CD4-positive, CD25-positive, alpha-beta regulatory T cell (primary cell): ENCODE measurements around the gene RYR3. TPM values are rescaled to one million over a fixed set of nuclear protein-coding genes. Genes with fewer than 3 reads are reported as not detected.
A peak's percentile ranks its signal among the peaks of the same experiment; 100 is the strongest.

ENCODE experiments used
- ATAC-seq, 2 donors: fragments of 150-1000 bp; cut with Tn5 transposase; one replicate each; pipeline ENCODE4 v1.10.0; 2021; ENCODE audit warnings: low read depth in 2 of 2, moderate number of reproducible peaks in 2 of 2, moderate library complexity in 1 of 2
- DNase-seq, 3 donors: peaks; one replicate each; pipeline versions ENCODE4 v3.0.0 to v3.0.0-alpha.2; 2012 to 2022; ENCODE audit warnings: mixed read lengths in 1 of 3
- H3K27ac ChIP-seq: one replicate; pipeline ENCODE4 v1.7.0; 2013; ENCODE audit warnings: mild to moderate bottlenecking, low read length; ENCODE audit not compliant: insufficient read depth, poor library complexity, severe bottlenecking
- H3K27me3 ChIP-seq: one replicate; pipeline ENCODE4 v1.7.0; 2013; ENCODE audit warnings: low read length; ENCODE audit not compliant: control insufficient read depth, insufficient read depth
- H3K36me3 ChIP-seq: one replicate; pipeline ENCODE4 v1.7.0; 2013; ENCODE audit warnings: mild to moderate bottlenecking, low read length, moderate library complexity; ENCODE audit not compliant: control insufficient read depth, insufficient read depth
- H3K4me1 ChIP-seq: 2 replicates; pipeline ENCODE4 v1.7.0; 2013; ENCODE audit warnings: mild to moderate bottlenecking, low read length; ENCODE audit not compliant: insufficient read depth, control insufficient read depth, poor library complexity, severe bottlenecking
- H3K4me3 ChIP-seq: one replicate; pipeline ENCODE4 v1.7.0; 2013; ENCODE audit warnings: low read depth, mild to moderate bottlenecking, low read length, moderate library complexity
- H3K9me3 ChIP-seq, 2 experiments: 1 replicate in 1 of 2; 2 replicates in 1 of 2; pipeline ENCODE4 v1.7.0; 2013; ENCODE audit warnings: low read length in 2 of 2, mild to moderate bottlenecking in 1 of 2, moderate library complexity in 1 of 2; ENCODE audit not compliant: control insufficient read depth in 2 of 2
- H3K27ac Mint-ChIP-seq, 3 donors: one replicate each; pipeline ENCODE4 v1.8.0; 2020 to 2022; ENCODE audit warnings: mild to moderate bottlenecking in 3 of 3, mixed read lengths in 3 of 3, moderate library complexity in 2 of 3
- H3K27me3 Mint-ChIP-seq: one replicate; pipeline ENCODE4 v1.8.0; 2022; ENCODE audit warnings: mild to moderate bottlenecking, mixed read lengths
- H3K36me3 Mint-ChIP-seq: one replicate; pipeline ENCODE4 v1.8.0; 2020; ENCODE audit warnings: mixed read lengths
- H3K4me1 Mint-ChIP-seq, 4 donors: one replicate each; pipeline ENCODE4 v1.8.0; 2020 to 2022; ENCODE audit warnings: mixed read lengths in 4 of 4, mild to moderate bottlenecking in 1 of 4
- H3K4me3 Mint-ChIP-seq, 4 donors: one replicate each; pipeline ENCODE4 v1.8.0; 2020 to 2022; ENCODE audit warnings: mild to moderate bottlenecking in 4 of 4, mixed read lengths in 4 of 4, moderate library complexity in 3 of 4
- H3K9me3 Mint-ChIP-seq, 7 donors: one replicate each; pipeline ENCODE4 v1.8.0; 2020 to 2022; ENCODE audit warnings: mixed read lengths in 7 of 7, mild to moderate bottlenecking in 3 of 7, moderate library complexity in 2 of 7
- polyA plus RNA-seq, 4 donors: library from polyadenylated mRNA; unstranded; fragments of 300-500 nt; fragmentation: Illumina TruSeq; gene quantifications; one replicate each; pipeline ENCODE4 v1.2.3, GENCODE V29; 2021
- total RNA-seq: library from RNA; stranded (reverse); gene quantifications from one replicate; pipeline ENCODE4 v1.2.3, GENCODE V29; 2022

Gene RYR3
- total and polyA plus RNA-seq, 5 donors from 2014 or later, result 0.05 to 0.19 (median 0.09) TPM; not detected in 1

DNA sequence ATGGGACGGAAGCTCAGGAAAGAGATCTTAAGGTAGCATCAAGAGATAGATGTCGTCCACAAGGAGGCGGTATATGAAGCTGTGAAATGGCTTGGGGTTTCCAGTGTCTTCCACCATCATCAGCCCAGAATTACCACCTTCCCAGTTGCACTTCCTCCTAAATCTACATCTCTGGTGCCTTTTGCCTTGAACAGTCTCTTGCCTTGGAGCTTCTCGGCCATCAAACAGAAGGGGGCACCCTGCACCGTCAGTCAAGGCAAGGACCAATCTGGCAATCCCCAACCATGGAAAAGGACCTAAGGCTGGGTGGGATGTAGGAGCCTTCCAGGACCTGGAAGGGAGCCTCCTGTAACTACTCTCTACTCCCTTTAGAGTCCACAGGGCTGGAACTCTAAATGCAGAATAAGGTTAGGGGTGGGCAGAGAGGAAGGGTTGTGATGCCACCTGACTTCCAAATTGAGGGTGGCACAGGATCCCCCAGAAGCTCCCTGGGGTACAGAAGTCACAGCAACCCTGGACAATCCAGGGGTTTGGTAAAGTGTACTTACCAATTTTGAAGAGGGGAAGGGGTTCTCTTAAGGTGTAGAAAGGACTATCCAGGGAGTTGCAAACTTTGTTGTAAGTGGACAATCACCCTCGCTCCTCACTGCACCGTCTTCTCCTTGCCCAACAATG, 1.0 kb upstream of the RYR3 start:
- Histone ChIP-seq H3K4me1 (no peaks in the 10 kb centered on the region), H3K9me3 (no peaks in the 10 kb centered on the region), H3K36me3 (no peaks in the 10 kb centered on the region), H3K4me3 (no peak overlapping the region), H3K27me3 (peaks cover 23% of the 10 kb centered on the region), H3K27ac (no peak overlapping the region)
- Mint-ChIP-seq H3K27me3 (peaks cover 32% of the 10 kb centered on the region), H3K27ac (no peak overlapping the region), H3K9me3 (peaks cover 0 to 3% (median 0%) of the 10 kb centered on the region in 7 donors), H3K36me3 (no peaks in the 10 kb centered on the region), H3K4me3 (peak overlapping the region in 1 of 4 donors; percentile 7), H3K4me1 (peaks cover 0 to 8% (median 0%) of the 10 kb centered on the region in 4 donors)
- ATAC-seq (no peak), DNase-seq (no peak)

DNA sequence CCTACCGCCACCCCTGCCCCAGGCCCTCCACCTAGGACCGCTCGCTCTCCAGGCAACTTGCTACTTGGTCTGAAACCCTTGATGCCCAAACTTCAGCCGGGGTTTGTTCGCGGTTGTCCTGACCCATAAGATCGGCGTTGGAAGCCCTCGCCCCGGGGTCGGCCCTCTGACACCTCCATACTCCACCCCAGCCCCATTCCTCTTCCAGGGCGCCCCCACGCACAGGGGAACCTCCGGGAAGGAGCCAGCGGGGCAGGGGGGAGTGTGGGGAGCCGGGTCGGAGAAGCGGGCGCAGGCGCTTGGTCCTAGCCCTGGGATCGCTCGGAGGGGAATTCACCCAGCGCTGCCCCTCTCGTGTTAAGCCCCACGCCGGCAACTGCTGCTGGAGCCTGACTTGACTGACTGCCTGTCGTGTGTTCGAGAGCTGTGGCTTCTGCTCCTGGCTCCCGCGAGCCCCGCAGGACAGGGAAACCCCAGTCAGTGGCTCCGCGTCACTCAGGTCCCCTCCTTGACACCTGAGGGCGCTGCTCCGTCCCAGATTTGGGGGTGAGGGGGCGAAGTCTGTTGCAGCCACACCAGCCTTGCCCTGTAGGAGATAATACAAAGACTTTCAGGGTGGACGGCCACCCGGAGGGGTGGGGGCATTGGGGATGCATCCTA, 675 bp downstream of the RYR3 start:
- ATAC-seq (no peak), DNase-seq (no peak)
- Histone ChIP-seq H3K27ac (no peak overlapping the region), H3K9me3 (no peaks in the 10 kb centered on the region), H3K36me3 (no peaks in the 10 kb centered on the region), H3K4me3 (no peak overlapping the region), H3K27me3 (peaks cover 23% of the 10 kb centered on the region), H3K4me1 (no peaks in the 10 kb centered on the region)
- peaks cover 0 to 8% (median 0%) of the 10 kb centered on the region in 4 donors for H3K4me1 Mint-ChIP-seq
- no peak overlapping the region for H3K27ac Mint-ChIP-seq
- peaks cover 0 to 2% (median 0%) of the 10 kb centered on the region in 7 donors for H3K9me3 Mint-ChIP-seq
- H3K36me3 Mint-ChIP-seq, result no peaks in the 10 kb centered on the region
- peaks cover 37% of the 10 kb centered on the region for H3K27me3 Mint-ChIP-seq
- H3K4me3 Mint-ChIP-seq, result no peak overlapping the region

DNA sequence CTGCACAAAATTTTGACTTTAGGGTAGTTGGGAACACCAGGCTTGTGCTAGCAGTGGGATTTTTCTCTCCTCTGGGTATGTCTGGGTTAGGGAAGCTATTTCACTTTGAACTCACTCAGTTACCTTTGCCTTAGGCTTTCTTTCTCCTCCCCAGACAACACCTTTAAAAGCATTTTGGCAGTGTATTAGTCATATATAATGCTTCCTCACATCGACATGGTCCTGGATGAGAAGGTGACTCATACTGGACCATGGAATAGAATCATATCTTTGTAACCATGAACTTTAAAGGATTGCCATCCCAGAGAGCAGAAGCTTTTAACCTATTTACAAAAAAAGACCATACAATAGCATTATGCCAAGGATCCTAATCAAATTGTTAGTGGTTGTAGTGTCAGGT, 2.7 kb downstream of the RYR3 start:
- Histone ChIP-seq H3K27ac (no peak overlapping the region), H3K4me3 (no peak overlapping the region), H3K27me3 (peaks cover 21% of the 10 kb centered on the region), H3K4me1 (no peaks in the 10 kb centered on the region), H3K36me3 (no peaks in the 10 kb centered on the region), H3K9me3 (no peaks in the 10 kb centered on the region)
- Mint-ChIP-seq H3K4me1 (peaks cover 0 to 8% (median 0%) of the 10 kb centered on the region in 4 donors), H3K9me3 (peaks cover 0 to 2% (median 0%) of the 10 kb centered on the region in 7 donors), H3K27me3 (peaks cover 38% of the 10 kb centered on the region), H3K36me3 (no peaks in the 10 kb centered on the region), H3K4me3 (no peak overlapping the region), H3K27ac (no peak overlapping the region)
- ATAC-seq (no peak), DNase-seq (no peak)

- Mint-ChIP-seq H3K27ac (no peak overlapping the region), H3K27me3 (peaks cover 35% of the 10 kb centered on the region), H3K36me3 (no peaks in the 10 kb centered on the region), H3K9me3 (peaks cover 0 to 2% (median 0%) of the 10 kb centered on the region in 7 donors), H3K4me1 (peaks cover 0 to 8% (median 0%) of the 10 kb centered on the region in 4 donors), H3K4me3 (no peak overlapping the region)
- H3K27me3 ChIP-seq, result peaks cover 19% of the 10 kb centered on the region
- no peaks in the 10 kb centered on the region for H3K4me1 ChIP-seq
- ATAC-seq, result no peak
- no peak overlapping the region for H3K4me3 ChIP-seq
- H3K27ac ChIP-seq, result no peak overlapping the region
- no peak for DNase-seq
- H3K9me3 ChIP-seq, result no peaks in the 10 kb centered on the region
- H3K36me3 ChIP-seq, result no peaks in the 10 kb centered on the region
These were observed 3.3 kb downstream of the RYR3 start for GRCh38 chr15:33314069-33314468.

- H3K9me3 Mint-ChIP-seq, result peaks cover 0 to 2% (median 0%) of the 10 kb centered on the region in 7 donors
- DNase-seq (no peak), ATAC-seq (no peak)
- peaks cover 14% of the 10 kb centered on the region for H3K27me3 ChIP-seq
- no peak overlapping the region for H3K4me3 ChIP-seq
- H3K27ac ChIP-seq, result no peak overlapping the region
- H3K27me3 Mint-ChIP-seq, result peaks cover 25% of the 10 kb centered on the region
- no peaks in the 10 kb centered on the region for H3K36me3 Mint-ChIP-seq
- H3K27ac Mint-ChIP-seq, result no peak overlapping the region
- no peaks in the 10 kb centered on the region for H3K36me3 ChIP-seq
- H3K9me3 ChIP-seq, result no peaks in the 10 kb centered on the region
- no peak overlapping the region for H3K4me3 Mint-ChIP-seq
- H3K4me1 ChIP-seq, result no peaks in the 10 kb centered on the region
- peaks cover 0 to 5% (median 0%) of the 10 kb centered on the region in 4 donors for H3K4me1 Mint-ChIP-seq
These were observed 4.3 kb downstream of the RYR3 start for GRCh38 chr15:33315044-33315443.

DNA sequence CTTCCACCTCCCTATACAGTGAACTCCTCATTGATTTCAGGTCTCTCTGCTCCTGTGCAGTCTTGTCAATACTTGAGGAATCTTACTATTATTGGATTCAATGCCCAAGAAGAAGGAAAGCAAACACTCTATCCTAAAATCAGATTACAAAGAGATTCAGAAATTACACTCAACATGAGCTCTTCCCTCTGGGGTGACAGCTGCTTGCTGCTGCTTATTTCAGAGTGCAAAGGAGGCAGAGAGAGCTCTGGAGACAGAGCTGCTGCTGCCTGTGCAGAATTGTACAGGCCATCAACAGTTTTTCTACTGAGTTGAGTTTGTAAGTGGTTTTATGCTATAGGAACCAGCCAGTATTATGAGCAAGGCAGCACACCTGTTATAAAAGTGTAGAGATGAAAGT, 7.1 kb downstream of the RYR3 start:
- H3K4me3 ChIP-seq, result no peak overlapping the region
- Mint-ChIP-seq H3K4me3 (no peak overlapping the region), H3K4me1 (no peaks in the 10 kb centered on the region), H3K27ac (no peak overlapping the region), H3K27me3 (peaks cover 11% of the 10 kb centered on the region), H3K36me3 (no peaks in the 10 kb centered on the region), H3K9me3 (peaks cover 0 to 3% (median 0%) of the 10 kb centered on the region in 7 donors)
- H3K9me3 ChIP-seq, result no peaks in the 10 kb centered on the region
- no peaks in the 10 kb centered on the region for H3K4me1 ChIP-seq
- DNase-seq, result no peak
- no peak overlapping the region for H3K27ac ChIP-seq
- H3K36me3 ChIP-seq, result no peaks in the 10 kb centered on the region
- H3K27me3 ChIP-seq, result peaks cover 5% of the 10 kb centered on the region
- no peak for ATAC-seq

DNA sequence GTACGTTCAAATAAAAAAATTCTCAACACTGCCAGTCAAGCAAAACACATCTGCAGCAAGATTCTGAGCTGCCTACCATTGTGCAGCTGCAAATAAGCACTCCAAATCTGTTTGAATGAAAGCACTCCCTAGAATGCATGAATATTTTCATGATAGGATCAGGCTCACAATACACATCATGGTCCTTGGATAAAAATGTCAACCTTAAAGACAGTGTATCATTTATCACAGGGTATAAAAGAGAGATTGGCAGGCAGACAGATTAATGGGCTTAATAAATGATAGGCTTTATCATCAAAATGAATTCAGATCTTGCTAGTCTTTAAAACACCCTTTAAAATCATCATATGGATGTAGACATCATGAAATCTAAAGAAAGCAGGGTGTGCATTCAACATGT, 9.2 kb downstream of the RYR3 start:
- Histone ChIP-seq H3K9me3 (no peaks in the 10 kb centered on the region), H3K4me3 (no peak overlapping the region), H3K4me1 (no peaks in the 10 kb centered on the region), H3K27me3 (no peaks in the 10 kb centered on the region), H3K36me3 (no peaks in the 10 kb centered on the region), H3K27ac (no peak overlapping the region)
- Mint-ChIP-seq H3K9me3 (peaks cover 0 to 3% (median 0%) of the 10 kb centered on the region in 7 donors), H3K36me3 (no peaks in the 10 kb centered on the region), H3K27ac (no peak overlapping the region), H3K4me3 (no peak overlapping the region), H3K4me1 (no peaks in the 10 kb centered on the region), H3K27me3 (peaks cover 10% of the 10 kb centered on the region)
- ATAC-seq, result no peak
- no peak for DNase-seq

DNA sequence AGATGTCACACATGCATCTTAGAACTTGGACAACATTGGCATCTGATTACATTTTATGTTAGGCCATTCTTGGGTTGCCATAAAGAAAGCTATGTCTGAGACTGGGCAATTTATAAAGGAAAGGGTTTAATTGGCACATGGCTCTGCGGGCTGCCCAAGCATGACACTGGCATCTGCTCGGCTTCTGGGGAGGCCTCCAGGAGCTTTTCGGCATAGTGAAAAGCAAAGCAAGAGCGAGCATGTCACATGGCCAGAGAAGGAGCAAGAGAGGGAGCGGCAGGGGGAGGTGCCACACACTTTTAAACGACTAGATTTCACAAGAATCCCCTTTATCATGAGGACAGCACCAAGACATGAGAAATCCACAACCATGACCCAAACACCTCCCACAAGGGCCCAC, 11.3 kb downstream of the RYR3 start:
- H3K9me3 ChIP-seq, result no peaks in the 10 kb centered on the region
- no peak overlapping the region for H3K27ac ChIP-seq
- H3K9me3 Mint-ChIP-seq, result peaks cover 0 to 3% (median 0%) of the 10 kb centered on the region in 7 donors
- H3K4me1 ChIP-seq, result no peaks in the 10 kb centered on the region
- ATAC-seq (no peak), DNase-seq (no peak)
- no peak overlapping the region for H3K4me3 Mint-ChIP-seq
- H3K4me3 ChIP-seq, result no peak overlapping the region
- H3K27ac Mint-ChIP-seq, result no peak overlapping the region
- peaks cover 10% of the 10 kb centered on the region for H3K27me3 Mint-ChIP-seq
- H3K36me3 Mint-ChIP-seq, result no peaks in the 10 kb centered on the region
- no peaks in the 10 kb centered on the region for H3K27me3 ChIP-seq
- H3K36me3 ChIP-seq, result no peaks in the 10 kb centered on the region
- H3K4me1 Mint-ChIP-seq, result no peaks in the 10 kb centered on the region
